Measurements from ENCODE around the gene ATP5ME.

The ATP5ME gene

GRCh38 chr4:624705-625590 is 49.1 kb downstream of the ATP5ME start, which contains the start of gene PDE6B:
PDE6B (plus strand) TSS chr4:625573; CDS start chr4:625627, 54 bp downstream.
- Histone ChIP-seq H2AFZ (no peak within 1 kb of the TSS), H3K27me3 (ENCODE audit: control insufficient read depth, insufficient read depth, low read length) (no peaks in the 10 kb centered on the region), H3K27ac (no peak within 1 kb of the TSS)

DNA sequence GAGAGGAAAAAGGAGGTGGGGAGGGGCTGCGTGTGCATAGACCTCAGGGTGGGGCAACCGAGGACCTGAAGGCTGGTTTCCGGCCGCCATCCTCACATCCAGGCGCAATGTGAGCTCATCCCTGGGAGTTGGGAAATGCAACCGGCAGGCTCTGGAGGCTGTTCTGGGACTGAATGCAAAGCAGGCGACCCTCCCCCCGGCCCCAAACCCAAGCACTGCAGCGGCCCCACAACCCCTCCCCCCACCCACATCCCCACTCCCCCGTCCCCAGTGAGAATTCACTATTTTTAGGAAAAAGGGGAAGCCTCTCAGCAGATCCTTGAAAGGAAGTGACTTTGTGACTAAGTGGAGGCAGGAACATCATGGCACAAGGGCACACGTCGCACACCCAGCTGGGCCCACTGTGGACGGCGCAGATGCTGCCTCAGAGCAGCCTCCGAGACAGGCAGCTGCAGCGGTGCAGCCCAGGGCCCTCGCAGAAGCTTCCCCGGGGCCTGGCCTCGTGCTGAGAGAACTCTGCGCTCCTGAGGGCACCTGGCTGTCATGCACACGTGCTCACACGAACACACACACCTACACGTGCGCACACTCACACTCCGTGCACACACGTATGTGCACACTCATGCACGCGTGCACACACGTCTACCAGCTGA is 50.0 kb downstream of the ATP5ME start:
- Histone ChIP-seq H3K27me3 (ENCODE audit: control insufficient read depth, insufficient read depth, low read length) (no peaks in the 10 kb centered on the region), H2AFZ (no peak overlapping the region), H3K79me2 (no peaks in the 10 kb centered on the region), H3K4me3 (ENCODE audit: low read depth, low read length) (no peak overlapping the region), H3K4me1 (no peaks in the 10 kb centered on the region), H3K4me2 (ENCODE audit: low read length) (no peak overlapping the region), H3K9me3 (ENCODE audit: control insufficient read depth, low read length) (no peaks in the 10 kb centered on the region), H3K27ac (no peak overlapping the region), H3K36me3 (ENCODE audit: control insufficient read depth, insufficient read depth, low read length) (no peaks in the 10 kb centered on the region), H3K9ac (no peak overlapping the region)
- TF ChIP-seq, protein P1, sequence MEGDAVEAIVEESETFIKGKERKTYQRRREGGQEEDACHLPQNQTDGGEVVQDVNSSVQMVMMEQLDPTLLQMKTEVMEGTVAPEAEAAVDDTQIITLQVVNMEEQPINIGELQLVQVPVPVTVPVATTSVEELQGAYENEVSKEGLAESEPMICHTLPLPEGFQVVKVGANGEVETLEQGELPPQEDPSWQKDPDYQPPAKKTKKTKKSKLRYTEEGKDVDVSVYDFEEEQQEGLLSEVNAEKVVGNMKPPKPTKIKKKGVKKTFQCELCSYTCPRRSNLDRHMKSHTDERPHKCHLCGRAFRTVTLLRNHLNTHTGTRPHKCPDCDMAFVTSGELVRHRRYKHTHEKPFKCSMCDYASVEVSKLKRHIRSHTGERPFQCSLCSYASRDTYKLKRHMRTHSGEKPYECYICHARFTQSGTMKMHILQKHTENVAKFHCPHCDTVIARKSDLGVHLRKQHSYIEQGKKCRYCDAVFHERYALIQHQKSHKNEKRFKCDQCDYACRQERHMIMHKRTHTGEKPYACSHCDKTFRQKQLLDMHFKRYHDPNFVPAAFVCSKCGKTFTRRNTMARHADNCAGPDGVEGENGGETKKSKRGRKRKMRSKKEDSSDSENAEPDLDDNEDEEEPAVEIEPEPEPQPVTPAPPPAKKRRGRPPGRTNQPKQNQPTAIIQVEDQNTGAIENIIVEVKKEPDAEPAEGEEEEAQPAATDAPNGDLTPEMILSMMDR (IDR thresholded peaks at IDR 0.05) = no peak

More at GRCh38 chr4:624705-625590, 49.1 kb downstream of the ATP5ME start, which contains the start of gene PDE6B:
- Histone ChIP-seq H3K9me3 (ENCODE audit: control insufficient read depth, low read length) (no peaks in the 10 kb centered on the region), H3K79me2 (no peaks in the 10 kb centered on the region), H3K4me1 (no peaks in the 10 kb centered on the region), H3K9ac (no peak within 1 kb of the TSS), H3K4me3 (ENCODE audit: low read depth, low read length) (no peak within 1 kb of the TSS), H3K4me2 (ENCODE audit: low read length) (no peak within 1 kb of the TSS), H3K36me3 (ENCODE audit: control insufficient read depth, insufficient read depth, low read length) (no peaks in the 10 kb centered on the region)
- TF ChIP-seq, protein P1 (IDR thresholded peaks at IDR 0.05) = no peak

DNA sequence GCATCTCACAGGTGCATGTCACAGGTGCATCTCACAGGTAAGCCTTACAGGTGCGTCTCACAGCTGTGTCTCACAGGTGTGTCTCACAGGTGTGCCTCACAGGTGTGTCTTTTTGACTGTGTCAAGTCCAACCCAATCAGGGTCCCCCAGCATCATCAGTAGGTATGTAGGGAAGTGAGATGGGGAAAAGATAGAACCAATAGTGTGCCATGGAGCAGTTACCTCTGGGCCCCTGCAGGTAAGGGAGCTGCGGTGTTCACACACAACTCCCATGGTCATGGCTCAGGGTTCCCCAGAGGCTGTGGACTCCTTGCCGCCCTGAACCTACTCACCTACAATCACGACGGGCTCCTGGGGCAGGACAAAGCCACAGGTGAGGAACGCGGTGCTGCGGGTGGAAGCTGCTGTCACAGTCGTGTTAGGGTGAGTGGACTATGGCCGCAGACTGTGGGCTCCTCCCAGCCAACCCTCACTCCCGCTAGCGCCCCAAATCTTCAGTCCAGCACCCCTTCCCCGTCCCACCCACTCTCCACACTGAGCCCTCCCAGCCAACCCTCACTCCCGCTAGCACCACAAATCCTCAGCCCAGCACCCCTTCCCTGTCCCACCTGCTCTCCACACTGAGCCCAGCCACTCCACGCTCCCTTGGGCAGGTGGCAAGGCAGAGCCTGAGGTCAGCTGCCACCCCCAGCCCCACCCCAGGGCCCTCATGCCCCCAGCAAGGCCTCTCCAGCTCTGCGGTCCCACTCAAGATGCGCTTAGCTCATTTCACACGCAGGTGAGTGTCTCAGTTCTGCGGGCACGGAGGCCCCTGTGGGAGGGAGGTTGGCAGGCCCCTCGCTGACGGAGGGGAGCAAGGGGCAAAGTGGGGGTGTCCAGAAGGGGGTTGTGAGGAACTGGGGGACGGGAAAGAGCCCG is 50.8 kb downstream of the ATP5ME start:
- Histone ChIP-seq H3K27me3 (ENCODE audit: control insufficient read depth, insufficient read depth, low read length) (no peaks in the 10 kb centered on the region), H3K4me3 (ENCODE audit: low read depth, low read length) (no peak overlapping the region), H3K79me2 (no peaks in the 10 kb centered on the region), H3K27ac (no peak overlapping the region), H3K9ac (no peak overlapping the region), H3K9me3 (ENCODE audit: control insufficient read depth, low read length) (no peaks in the 10 kb centered on the region), H3K36me3 (ENCODE audit: control insufficient read depth, insufficient read depth, low read length) (no peaks in the 10 kb centered on the region), H2AFZ (no peak overlapping the region), H3K4me1 (no peaks in the 10 kb centered on the region), H3K4me2 (ENCODE audit: low read length) (no peak overlapping the region)
- TF ChIP-seq, protein P1 (IDR thresholded peaks at IDR 0.05) = no peak

Data from parathyroid adenoma (tissue), 2 donors.